ENCODE results near the gene PDE6C. TPM values are rescaled to one million over a fixed set of nuclear protein-coding genes. Genes with fewer than 3 reads are reported as not detected.

The PDE6C gene
- total and polyA plus RNA-seq, 12 donors, result not detected

DNA sequence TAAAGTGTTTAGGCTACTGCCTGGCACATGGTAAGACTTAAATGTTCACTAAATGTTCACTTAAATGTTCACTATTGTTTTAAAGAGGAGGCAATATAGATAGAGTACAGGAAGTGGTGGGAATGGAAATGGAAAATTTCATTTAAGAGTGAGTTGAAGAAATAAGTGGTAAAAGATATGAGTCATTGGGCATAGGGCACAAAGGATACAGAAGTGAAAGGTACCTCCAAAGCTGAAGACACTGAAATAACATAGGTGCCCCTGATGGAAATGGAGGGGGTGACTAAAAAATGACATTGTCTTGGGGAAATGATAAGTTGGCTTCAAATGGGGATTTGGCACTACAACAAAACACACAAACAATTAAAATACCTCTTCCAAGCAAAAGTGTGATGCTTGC is 95.3 kb downstream of the PDE6C start:
- intact Hi-C loops (cut with DNase I), result loop anchor here in 1 of 10 donors (10.0 kb wide), 1 partner anchor 107 kb away; no protein-coding TSS in a partner anchor
- no peak for DNase-seq

DNA sequence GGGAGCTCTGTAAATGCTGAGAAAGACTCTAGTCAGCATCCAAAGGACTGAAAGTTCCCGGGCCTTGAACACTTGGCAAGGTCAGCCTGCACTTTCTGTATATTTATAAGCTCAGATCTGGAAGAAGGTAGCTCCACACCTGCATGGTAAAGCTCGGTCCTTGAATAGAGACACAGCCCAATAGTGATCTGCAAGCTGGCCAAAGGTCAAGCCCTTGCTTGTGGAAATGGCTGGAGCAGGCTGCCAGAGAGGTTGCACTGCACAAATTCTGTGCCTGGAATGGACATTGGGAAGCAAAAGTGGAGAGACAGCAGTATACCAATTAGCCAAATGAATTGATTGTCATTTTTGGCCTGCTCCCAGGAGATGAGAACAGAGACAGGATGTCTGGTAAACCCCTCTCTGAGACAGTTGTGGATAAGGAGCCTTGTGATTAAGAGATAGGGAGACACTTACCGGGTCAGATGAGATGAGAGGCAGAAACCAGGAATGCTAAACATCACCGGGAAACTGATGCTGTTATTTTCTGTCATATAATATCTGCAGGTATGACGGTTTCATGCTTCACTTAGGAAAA is 98.1 kb downstream of the PDE6C start:
- DNase-seq (no peak), ATAC-seq (no peak)
- no peak overlapping the region for H3K27ac ChIP-seq
- H3K4me1 ChIP-seq, result no peaks in the 10 kb centered on the region
- peaks cover 0 to 8% (median 0%) of the 10 kb centered on the region in 7 donors for H3K27me3 ChIP-seq
- intact Hi-C loops (cut with DNase I), result no loop called here
- 49 to 60% methylated on average over 5 of the region's 5 CpGs for WGBS, 2 donors
- TF ChIP-seq, protein P1, sequence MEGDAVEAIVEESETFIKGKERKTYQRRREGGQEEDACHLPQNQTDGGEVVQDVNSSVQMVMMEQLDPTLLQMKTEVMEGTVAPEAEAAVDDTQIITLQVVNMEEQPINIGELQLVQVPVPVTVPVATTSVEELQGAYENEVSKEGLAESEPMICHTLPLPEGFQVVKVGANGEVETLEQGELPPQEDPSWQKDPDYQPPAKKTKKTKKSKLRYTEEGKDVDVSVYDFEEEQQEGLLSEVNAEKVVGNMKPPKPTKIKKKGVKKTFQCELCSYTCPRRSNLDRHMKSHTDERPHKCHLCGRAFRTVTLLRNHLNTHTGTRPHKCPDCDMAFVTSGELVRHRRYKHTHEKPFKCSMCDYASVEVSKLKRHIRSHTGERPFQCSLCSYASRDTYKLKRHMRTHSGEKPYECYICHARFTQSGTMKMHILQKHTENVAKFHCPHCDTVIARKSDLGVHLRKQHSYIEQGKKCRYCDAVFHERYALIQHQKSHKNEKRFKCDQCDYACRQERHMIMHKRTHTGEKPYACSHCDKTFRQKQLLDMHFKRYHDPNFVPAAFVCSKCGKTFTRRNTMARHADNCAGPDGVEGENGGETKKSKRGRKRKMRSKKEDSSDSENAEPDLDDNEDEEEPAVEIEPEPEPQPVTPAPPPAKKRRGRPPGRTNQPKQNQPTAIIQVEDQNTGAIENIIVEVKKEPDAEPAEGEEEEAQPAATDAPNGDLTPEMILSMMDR (IDR thresholded peaks at IDR 0.05), result no peak
- no peaks in the 10 kb centered on the region for H3K36me3 ChIP-seq
- H3K9me3 ChIP-seq, result no peaks in the 10 kb centered on the region
- no peak overlapping the region for H3K4me3 ChIP-seq

More for the DNA sequence above, 95.3 kb downstream of the PDE6C start:
- TF ChIP-seq, protein P1 (IDR thresholded peaks at IDR 0.05), result no peak
- ATAC-seq, result no peak
- H3K4me1 ChIP-seq, result peaks cover 0 to 12% (median 4%) of the 10 kb centered on the region in 9 donors
- H3K36me3 ChIP-seq, result no peaks in the 10 kb centered on the region
- H3K9me3 ChIP-seq, result no peaks in the 10 kb centered on the region
- H3K4me3 ChIP-seq, result no peak overlapping the region
- H3K27ac ChIP-seq, result no peak overlapping the region
- H3K27me3 ChIP-seq, result peaks cover 0 to 8% (median 0%) of the 10 kb centered on the region in 7 donors

DNA sequence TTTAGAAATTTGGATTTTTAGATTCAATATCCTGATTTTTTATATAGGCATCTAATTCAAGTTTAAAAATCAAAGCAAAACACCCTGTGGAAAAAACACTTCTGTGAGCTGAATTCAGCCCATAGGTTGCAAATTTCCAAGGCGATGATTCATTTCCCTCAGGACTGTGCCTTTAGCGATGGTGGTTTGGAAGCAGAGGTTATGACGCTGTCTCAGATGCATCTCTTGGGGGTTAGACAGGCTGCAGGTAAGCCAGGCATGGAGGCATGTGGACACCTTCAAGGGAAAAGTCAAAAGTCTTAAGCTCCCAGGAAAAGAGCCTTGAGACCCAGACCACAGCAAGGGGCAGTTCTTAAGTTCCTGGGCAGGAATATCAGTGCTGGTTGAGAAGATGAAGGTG is 99.6 kb downstream of the PDE6C start:
- Histone ChIP-seq H3K4me1 (no peaks in the 10 kb centered on the region), H3K27me3 (peaks cover 0 to 11% (median 0%) of the 10 kb centered on the region in 7 donors), H3K4me3 (no peak overlapping the region), H3K36me3 (no peaks in the 10 kb centered on the region), H3K9me3 (no peaks in the 10 kb centered on the region), H3K27ac (no peak overlapping the region)
- ATAC-seq (no peak), DNase-seq (no peak)
- TF ChIP-seq, protein P1 (IDR thresholded peaks at IDR 0.05), result no peak
- intact Hi-C loops (cut with DNase I), result no loop called here
- WGBS, 2 donors, result 59 to 80% methylated on average over 3 of the region's 3 CpGs

DNA sequence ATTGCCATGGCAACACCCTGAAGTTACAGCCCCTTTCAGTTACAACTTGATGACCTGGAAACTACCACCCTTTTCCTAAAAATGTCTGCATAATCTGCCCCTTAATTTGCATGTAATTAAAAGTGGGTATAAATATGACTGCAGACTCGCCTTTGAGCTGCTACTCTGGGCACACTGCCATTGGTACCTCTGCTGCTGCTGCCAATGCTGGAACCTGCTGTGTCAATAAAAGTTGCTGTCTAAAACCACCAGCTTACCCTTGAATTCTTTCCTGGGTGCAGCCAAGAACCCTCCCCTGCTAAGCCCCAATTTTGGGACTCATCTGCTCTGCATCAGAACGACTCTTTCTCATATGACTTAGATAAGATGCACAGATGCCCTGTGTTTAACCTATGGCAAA is 100.3 kb downstream of the PDE6C start:
- WGBS, 2 donors, result 55 to 59% methylated on average over 2 of the region's 2 CpGs
- Histone ChIP-seq H3K36me3 (no peaks in the 10 kb centered on the region), H3K27ac (no peak overlapping the region), H3K27me3 (peaks cover 0 to 17% (median 0%) of the 10 kb centered on the region in 7 donors), H3K4me1 (no peaks in the 10 kb centered on the region), H3K4me3 (no peak overlapping the region), H3K9me3 (no peaks in the 10 kb centered on the region)
- intact Hi-C loops (cut with DNase I), result no loop called here
- no peak for DNase-seq
- ATAC-seq, result no peak
- TF ChIP-seq, protein P1 (IDR thresholded peaks at IDR 0.05), result no peak

Data from heart right ventricle (tissue), 16 donors.